ENCODE data around the gene RGS11. TPM values are rescaled to one million over a fixed set of nuclear protein-coding genes. Genes with fewer than 3 reads are reported as not detected.

RGS11 gene
- polyA plus RNA-seq, 2 of the 4 experiments (the other 2 are of a cell fraction): 2.1 to 5.3 TPM

DNA sequence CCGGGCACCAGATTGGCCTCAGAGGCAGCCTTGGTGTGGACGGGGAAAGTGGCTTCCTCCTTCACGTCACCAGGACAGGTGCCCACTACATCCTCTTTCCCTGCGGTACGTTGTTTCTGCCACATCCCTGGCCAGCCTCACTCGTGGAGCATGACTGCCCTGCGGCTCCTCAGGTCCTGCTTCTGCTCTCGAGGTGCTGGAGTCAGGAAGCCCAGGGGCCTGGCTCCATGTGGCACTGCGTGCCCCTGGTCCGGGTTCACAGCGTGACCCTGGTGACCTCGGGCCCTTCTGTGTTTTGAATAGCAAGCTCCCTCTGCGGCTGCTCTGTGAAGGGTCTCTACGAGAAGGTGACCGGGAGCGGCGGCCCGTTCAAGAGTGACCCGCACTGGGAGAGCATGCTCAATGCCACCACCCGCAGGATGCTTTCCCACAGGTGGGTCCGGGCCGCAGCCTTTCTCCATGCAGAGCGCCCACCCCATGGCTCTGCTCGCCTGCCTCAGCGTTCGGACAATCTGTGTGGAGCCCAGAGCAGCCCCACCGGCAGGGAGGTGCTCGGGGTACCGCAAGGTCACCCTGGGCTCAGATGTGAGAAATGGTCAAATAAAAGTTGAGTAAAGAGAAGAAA is 13.5 kb downstream of the RGS11 start (continued):
- no peak for TF ChIP-seq JUN (IDR thresholded peaks at IDR 0.05)
- TF ChIP-seq ZNF302 (CRISPR knock-in tag; IDR thresholded peaks at IDR 0.05): no peak

DNA sequence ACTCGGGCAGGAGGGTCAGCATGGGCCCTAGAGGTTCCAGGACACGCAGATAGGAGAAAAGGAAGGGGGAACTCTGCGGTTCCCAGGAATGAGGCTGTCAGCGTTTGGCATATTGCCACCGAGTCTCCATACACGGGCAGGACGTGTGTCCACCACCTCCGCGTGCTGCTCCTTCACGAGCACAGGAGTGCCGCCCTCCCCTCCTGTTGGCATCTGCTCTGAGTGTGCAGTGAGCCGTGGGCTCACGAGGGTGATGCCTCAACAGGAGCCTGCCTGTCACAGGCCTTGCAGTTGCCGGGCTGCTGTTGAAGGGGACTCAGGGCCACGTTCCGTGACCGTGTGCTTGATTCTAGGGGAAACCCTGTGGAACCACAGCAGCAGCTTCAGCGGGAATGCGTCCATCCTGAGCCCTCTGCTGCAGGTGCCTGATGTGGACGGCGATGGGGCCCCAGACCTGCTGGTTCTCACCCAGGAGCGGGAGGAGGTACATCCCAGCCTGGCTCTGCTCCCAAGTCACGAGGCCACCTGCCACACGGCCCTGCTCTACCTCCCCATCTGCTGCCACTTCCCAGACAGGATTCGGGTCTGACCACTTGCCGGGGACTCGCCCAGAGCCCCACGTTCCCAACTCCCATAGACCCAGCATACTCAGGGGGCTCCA is 14.6 kb downstream of the RGS11 start:
- ATAC-seq: no peak
- Histone ChIP-seq H3K4me1 (no peaks in the 10 kb centered on the region), H3K4me3 (no peak overlapping the region), H3K27ac (no peak overlapping the region), H3K4me2 (no peak overlapping the region), H3K9me3 (no peaks in the 10 kb centered on the region)
- POLR2A ChIA-PET: no interaction called here
- WGBS (ENCODE audit: missing lambda C conversion rate): 85% methylated on average over 28 of the region's 28 CpGs
- TF ChIP-seq, protein P1, sequence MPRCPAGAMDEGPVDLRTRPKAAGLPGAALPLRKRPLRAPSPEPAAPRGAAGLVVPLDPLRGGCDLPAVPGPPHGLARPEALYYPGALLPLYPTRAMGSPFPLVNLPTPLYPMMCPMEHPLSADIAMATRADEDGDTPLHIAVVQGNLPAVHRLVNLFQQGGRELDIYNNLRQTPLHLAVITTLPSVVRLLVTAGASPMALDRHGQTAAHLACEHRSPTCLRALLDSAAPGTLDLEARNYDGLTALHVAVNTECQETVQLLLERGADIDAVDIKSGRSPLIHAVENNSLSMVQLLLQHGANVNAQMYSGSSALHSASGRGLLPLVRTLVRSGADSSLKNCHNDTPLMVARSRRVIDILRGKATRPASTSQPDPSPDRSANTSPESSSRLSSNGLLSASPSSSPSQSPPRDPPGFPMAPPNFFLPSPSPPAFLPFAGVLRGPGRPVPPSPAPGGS (IDR thresholded peaks at IDR 0.05): no peak
- no peak for TF ChIP-seq HEYL (CRISPR knock-in tag; IDR thresholded peaks at IDR 0.05)
- no peak for TF ChIP-seq BHLHE40 (IDR thresholded peaks at IDR 0.05; ENCODE audit: low read depth, low read length)
- no peak for TF ChIP-seq MAZ (IDR thresholded peaks at IDR 0.05; ENCODE audit: borderline replicate concordance, low read depth, low read length)
- TF ChIP-seq CHD4 (IDR thresholded peaks at IDR 0.05; ENCODE audit: borderline replicate concordance): no peak
- TF ChIP-seq, protein P2, sequence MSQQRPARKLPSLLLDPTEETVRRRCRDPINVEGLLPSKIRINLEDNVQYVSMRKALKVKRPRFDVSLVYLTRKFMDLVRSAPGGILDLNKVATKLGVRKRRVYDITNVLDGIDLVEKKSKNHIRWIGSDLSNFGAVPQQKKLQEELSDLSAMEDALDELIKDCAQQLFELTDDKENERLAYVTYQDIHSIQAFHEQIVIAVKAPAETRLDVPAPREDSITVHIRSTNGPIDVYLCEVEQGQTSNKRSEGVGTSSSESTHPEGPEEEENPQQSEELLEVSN (IDR thresholded peaks at IDR 0.05; ENCODE audit: borderline replicate concordance, low read depth): no peak
- TF ChIP-seq RARB (CRISPR knock-in tag; IDR thresholded peaks at IDR 0.05): no peak
- no peak for TF ChIP-seq TFCP2L1 (CRISPR knock-in tag; IDR thresholded peaks at IDR 0.05)
- TF ChIP-seq, protein P3, sequence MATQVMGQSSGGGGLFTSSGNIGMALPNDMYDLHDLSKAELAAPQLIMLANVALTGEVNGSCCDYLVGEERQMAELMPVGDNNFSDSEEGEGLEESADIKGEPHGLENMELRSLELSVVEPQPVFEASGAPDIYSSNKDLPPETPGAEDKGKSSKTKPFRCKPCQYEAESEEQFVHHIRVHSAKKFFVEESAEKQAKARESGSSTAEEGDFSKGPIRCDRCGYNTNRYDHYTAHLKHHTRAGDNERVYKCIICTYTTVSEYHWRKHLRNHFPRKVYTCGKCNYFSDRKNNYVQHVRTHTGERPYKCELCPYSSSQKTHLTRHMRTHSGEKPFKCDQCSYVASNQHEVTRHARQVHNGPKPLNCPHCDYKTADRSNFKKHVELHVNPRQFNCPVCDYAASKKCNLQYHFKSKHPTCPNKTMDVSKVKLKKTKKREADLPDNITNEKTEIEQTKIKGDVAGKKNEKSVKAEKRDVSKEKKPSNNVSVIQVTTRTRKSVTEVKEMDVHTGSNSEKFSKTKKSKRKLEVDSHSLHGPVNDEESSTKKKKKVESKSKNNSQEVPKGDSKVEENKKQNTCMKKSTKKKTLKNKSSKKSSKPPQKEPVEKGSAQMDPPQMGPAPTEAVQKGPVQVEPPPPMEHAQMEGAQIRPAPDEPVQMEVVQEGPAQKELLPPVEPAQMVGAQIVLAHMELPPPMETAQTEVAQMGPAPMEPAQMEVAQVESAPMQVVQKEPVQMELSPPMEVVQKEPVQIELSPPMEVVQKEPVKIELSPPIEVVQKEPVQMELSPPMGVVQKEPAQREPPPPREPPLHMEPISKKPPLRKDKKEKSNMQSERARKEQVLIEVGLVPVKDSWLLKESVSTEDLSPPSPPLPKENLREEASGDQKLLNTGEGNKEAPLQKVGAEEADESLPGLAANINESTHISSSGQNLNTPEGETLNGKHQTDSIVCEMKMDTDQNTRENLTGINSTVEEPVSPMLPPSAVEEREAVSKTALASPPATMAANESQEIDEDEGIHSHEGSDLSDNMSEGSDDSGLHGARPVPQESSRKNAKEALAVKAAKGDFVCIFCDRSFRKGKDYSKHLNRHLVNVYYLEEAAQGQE (IDR thresholded peaks at IDR 0.05): no peak
- TF ChIP-seq RFX5 (IDR thresholded peaks at IDR 0.05): no peak
- no peak for TF ChIP-seq KDM5A (IDR thresholded peaks at IDR 0.05)
- TF ChIP-seq ESRRA (IDR thresholded peaks at IDR 0.05; ENCODE audit: borderline replicate concordance, low read length): no peak
- no peak for TF ChIP-seq ZNF302 (CRISPR knock-in tag; IDR thresholded peaks at IDR 0.05)
- no peak for TF ChIP-seq CEBPB (IDR thresholded peaks at IDR 0.05)
- no peak for TF ChIP-seq CBX2 (IDR thresholded peaks at IDR 0.05; ENCODE audit: borderline replicate concordance, low read depth)
- CTCF ChIA-PET: no interaction called here
- no peak for FAIRE-seq
- DNase-seq (ENCODE audit: low read depth in 1 of 2, low spot score in 1 of 2): no peak

DNA sequence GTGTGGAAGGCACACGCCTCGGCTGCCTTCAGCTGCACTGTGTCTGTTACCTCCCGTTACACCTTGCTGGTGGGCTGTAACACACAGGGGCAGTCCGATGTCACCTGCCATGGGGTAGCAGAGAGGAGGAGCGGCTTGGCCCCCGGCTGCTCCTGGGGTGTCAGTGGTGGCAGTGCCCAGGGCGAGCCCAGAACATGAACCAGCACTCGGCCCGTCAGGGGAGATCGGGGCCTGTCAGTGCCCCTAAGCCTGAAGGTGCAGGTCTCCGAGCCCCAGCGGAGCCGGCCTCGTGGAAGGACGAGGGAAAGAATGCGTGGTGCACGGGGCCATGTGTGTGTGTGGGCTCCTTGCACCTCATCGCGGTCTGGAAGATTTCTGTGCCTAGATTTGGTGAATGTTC is 15.4 kb downstream of the RGS11 start:
- POLR2A ChIA-PET: no interaction called here
- no peaks in the 10 kb centered on the region for H3K4me1 ChIP-seq
- no peak overlapping the region for H3K4me3 ChIP-seq
- CTCF ChIA-PET: no interaction called here
- no peak overlapping the region for H3K4me2 ChIP-seq
- WGBS (ENCODE audit: missing lambda C conversion rate): 95% methylated on average over 15 of the region's 19 CpGs
- H3K9me3 ChIP-seq: no peaks in the 10 kb centered on the region
- FAIRE-seq: no peak
- ATAC-seq: no peak
- DNase-seq (ENCODE audit: low read depth in 1 of 2, low spot score in 1 of 2): no peak
- no peak for TF ChIP-seq EP300 (IDR thresholded peaks at IDR 0.05)
- TF ChIP-seq, protein P4, sequence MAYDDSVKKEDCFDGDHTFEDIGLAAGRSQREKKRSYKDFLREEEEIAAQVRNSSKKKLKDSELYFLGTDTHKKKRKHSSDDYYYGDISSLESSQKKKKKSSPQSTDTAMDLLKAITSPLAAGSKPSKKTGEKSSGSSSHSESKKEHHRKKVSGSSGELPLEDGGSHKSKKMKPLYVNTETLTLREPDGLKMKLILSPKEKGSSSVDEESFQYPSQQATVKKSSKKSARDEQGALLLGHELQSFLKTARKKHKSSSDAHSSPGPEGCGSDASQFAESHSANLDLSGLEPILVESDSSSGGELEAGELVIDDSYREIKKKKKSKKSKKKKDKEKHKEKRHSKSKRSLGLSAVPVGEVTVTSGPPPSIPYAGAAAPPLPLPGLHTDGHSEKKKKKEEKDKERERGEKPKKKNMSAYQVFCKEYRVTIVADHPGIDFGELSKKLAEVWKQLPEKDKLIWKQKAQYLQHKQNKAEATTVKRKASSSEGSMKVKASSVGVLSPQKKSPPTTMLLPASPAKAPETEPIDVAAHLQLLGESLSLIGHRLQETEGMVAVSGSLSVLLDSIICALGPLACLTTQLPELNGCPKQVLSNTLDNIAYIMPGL (CRISPR knock-in tag; IDR thresholded peaks at IDR 0.05; ENCODE audit: borderline replicate concordance): no peak
- TF ChIP-seq GATA3 (IDR thresholded peaks at IDR 0.05; ENCODE audit: borderline replicate concordance): no peak
- no peak for TF ChIP-seq FOSL2 (IDR thresholded peaks at IDR 0.05)
- no peak for TF ChIP-seq FOSL2 (CRISPR knock-in tag; IDR thresholded peaks at IDR 0.05)
- no peak for TF ChIP-seq CHD2 (IDR thresholded peaks at IDR 0.05; ENCODE audit: low read length, partially characterized antibody)
- TF ChIP-seq SMC3 (IDR thresholded peaks at IDR 0.05): no peak
- TF ChIP-seq RAD21 (conservative IDR thresholded peaks at IDR 0.05 in 1 of 2, IDR thresholded peaks at IDR 0.05 in 1 of 2): no peak
- no peak for TF ChIP-seq KDM5A (IDR thresholded peaks at IDR 0.05)
- no peak for TF ChIP-seq BHLHE40 (IDR thresholded peaks at IDR 0.05; ENCODE audit: low read depth, low read length)
- TF ChIP-seq, protein P5, sequence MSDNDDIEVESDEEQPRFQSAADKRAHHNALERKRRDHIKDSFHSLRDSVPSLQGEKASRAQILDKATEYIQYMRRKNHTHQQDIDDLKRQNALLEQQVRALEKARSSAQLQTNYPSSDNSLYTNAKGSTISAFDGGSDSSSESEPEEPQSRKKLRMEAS (IDR thresholded peaks at IDR 0.05): no peak
- TF ChIP-seq RARB (CRISPR knock-in tag; IDR thresholded peaks at IDR 0.05): no peak
- no peak for TF ChIP-seq CHD4 (IDR thresholded peaks at IDR 0.05; ENCODE audit: borderline replicate concordance)
- TF ChIP-seq POLR2AphosphoS2 (conservative IDR thresholded peaks at IDR 0.05; ENCODE audit: low read length): no peak
- TF ChIP-seq, protein P6, sequence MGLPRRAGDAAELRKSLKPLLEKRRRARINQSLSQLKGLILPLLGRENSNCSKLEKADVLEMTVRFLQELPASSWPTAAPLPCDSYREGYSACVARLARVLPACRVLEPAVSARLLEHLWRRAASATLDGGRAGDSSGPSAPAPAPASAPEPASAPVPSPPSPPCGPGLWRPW (IDR thresholded peaks at IDR 0.05): no peak
- no peak overlapping the region for H3K27ac ChIP-seq
